ENCODE measurements around the gene TIMP2.
"Not testable (repeated sequence)": the region's sequence is repeated elsewhere in the genome, so short reads cannot be mapped to it uniquely, and the experiment has no call there.

Gene TIMP2

GRCh38 chr17:78885956-78886355 lies 39.2 kb downstream of the TIMP2 start:
- no peak for DNase-seq

GRCh38 chr17:78884876-78885667 lies 40.1 kb downstream of the TIMP2 start:
- DNase-seq, result no peak

DNA sequence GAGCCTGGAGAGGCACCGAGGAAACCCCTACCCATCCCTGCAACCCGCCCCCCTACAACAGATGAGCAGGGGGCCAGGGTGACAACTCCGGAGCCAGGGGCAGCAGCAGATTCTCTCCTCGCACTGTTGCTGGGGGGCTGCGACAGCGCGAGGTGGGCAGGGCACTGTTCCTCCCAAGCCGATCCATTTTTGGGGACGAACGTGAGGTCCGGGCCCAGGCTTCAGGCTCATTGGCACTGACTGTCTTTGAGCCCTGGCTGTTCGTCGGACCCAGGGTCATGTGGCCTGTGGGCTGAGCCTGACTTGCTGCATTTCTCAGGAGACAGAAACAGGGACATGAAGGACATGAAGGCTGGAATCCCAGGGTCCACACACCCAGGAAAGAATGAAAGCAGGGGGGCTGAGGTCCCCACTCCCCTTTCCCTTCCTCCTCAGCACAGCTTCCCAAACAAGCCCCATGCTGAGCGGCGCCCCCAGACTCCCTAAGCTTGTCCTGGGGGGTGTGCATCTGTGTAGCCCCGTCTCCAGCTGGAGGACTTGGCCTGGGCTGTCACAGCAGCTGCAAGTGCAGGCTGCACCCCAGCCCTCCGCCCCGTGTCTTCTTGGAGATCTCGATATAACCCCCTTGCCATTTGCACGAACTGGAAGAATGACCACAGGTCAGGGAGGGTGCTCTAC lies 40.9 kb downstream of the TIMP2 start:
- DNase-seq, result no peak

DNA sequence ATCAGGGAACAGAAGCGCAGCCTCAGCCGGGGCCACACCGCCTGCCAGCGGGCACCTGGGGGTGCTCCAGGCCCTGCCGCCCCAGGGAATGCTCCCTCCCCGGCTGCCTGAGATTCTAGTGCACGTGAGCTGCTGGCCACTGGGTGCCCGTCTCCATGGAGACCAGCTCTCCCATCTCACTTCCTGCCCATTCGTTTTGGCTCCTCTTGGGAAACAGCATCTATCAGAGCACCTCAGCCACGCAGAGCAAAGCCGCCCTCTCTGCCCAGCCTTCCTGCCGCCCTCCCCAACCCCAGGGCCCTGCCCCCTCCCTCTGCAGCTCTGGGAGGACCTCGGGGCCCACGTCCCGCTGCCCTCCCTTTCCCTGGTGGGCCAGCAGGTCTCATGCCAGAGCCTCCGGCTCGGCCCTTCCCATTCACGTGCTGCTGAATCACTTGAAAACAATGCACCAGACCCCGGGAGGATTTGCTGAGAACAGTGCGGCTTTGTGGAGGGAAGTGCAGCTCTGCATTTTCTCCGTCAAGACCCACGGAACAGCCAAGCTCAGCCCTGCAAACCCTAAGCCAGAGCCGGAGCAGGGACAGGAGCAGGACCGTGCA lies 41.6 kb downstream of the TIMP2 start:
- no peak for DNase-seq

GRCh38 chr17:78883089-78883532 lies 42.1 kb downstream of the TIMP2 start:
- DNase-seq, result no peak

DNA sequence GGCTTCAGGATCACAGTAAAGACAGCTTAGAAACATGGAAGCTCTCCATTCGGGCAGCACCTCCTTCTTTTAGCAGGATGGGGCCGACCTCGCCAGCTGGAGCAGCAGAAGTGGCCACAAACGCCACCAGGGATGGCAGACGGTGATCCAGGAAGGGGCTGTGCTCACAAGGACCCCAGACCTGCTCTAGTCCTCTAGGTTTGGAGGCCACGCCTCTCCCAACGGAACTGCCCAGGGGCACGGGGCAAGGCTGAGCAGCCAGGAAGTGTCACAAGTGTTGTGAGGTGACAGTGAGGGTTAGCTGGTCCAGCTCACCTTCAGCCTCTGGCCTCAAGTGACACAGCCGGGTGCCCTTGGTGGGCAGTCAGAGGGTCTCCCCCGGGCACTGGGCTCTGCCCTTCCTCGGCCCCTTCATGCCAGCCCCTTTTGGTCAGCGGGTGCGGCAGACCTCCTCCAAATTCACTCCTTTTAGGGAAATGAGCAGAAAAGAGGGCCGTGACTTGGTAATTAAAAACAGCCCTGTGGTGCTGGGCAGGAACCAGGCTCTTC lies 42.6 kb downstream of the TIMP2 start:
- no peak for DNase-seq

GRCh38 chr17:78879635-78880186 lies 45.5 kb downstream of the TIMP2 start:
- DNase-seq, result no peak

- no peak for DNase-seq
Observed at GRCh38 chr17:78878871-78879527, 46.2 kb downstream of the TIMP2 start.

- no peak for DNase-seq
Observed at GRCh38 chr17:78878261-78878660, 46.9 kb downstream of the TIMP2 start.

GRCh38 chr17:78876954-78877517 lies 48.2 kb downstream of the TIMP2 start:
- DNase-seq, result not testable (repeated sequence)

DNA sequence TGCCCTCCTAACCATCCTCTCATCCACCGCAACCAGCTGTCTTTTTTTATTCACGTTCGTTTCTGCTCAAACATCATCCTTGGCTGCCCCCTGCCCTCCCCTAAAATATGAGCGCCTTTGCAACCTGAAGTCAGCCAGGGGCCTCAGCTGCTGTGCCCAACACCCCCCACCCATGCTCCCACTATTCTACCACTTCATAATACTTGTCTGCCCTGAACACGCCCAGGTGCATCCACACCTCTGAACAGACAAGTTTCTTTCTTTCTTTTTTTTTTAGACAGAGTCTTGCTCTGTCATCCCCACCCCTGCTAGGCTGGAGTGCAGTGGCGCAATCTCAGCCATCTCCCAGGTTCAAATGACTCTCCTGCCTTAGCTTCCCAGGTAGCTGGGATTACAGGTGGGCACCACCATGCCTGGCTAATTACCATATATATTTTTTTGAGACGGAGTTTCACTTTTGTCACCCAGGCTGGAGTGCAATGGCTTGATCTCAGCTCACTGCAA lies 49.0 kb downstream of the TIMP2 start:
- no peak for DNase-seq

DNA sequence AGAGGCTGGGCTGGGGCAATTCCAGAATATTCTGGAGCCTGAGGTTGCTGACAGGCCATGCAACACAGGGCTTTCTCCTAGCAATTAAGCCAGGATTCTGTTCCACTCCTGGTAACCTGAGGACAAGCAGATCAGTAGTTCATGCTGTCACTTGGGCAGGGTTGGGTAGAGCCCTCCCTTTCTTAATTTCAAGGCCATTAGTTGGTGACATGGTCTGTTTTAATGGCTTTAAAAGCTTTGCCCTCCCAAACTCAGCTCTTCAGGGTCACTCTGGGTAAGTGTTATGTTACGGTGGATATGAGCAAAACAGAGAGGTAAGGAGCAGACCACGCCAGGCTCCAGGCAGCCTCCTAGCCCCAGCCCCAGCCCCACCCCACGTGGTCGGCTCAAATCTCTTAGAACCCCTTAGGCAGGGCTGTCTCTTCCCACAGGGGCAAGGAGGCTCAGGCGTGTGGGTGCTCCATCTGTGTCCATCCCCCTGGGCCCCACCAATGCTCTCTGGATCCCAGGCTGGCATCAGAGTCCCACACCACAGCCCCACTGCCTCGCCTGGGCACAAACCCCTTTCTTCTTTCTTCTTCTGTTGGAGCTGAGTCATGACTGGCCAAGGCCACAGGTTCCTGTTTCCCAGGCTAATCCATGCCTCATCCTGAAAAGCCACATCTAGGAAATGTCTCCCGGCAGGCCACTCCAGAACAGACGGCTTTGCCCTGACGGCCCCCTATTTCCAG lies 49.7 kb downstream of the TIMP2 start:
- DNase-seq, result no peak

DNA sequence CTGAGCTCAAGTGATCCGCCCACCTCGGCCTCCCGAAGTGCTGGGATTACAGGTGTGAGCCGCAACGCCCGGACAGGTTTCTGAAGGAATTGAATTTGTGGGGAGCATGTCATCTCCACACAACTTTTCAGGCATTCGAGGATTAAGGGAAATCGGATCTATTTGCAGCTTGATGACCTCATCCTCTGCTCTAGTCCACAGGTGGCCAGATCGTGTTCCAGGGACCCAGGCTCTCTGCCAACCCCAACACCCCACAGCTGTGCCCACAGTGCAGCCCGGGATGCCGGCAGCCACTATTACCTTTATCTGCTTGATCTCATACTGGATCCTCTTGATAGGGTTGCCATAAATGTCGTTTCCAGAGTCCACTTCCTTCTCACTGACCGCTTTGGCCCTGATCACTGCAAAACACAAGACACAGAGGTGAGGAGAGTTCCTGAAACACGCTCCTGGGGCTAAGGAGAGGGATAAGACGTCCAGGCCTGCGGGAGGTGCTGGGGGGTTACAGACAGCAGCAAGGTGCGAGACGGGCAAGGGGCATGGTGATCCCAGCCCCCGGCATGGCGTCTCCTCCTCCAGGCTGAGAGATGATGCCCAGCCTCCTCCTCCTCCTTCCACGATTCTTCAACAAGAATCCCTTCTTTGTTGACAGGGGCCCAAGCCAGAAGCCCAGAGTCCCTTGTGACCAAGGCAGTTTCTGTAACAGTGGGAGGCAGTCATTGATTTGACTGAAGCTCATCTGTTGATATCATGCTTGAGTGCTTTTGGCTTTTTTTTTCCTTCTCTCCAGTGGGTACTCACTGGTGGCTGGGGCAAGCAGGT lies 51.5 kb downstream of the TIMP2 start:
- DNase-seq, result no peak

GRCh38 chr17:78872486-78872885 lies 52.7 kb downstream of the TIMP2 start:
- DNase-seq, result no peak

DNA sequence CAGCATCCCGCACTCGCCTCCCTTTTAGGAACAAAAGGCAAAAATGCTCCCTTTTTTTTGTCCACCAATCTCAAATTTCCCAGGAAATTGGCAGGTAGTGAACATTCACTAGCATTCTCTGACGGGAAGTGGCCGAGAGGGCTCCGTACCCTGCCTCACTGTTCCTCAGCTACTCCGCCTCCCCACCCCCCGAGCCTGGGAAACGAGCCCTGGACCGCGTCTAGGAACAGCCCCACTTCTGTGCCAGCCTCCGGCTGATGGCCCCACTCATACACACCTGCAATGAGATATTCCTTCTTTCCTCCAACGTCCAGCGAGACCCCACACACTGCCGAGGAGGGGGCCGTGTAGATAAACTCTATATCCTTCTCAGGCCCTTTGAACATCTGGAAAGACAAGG lies 54.6 kb downstream of the TIMP2 start:
- DNase-seq, result no peak

GRCh38 chr17:78868391-78868790 lies 56.8 kb downstream of the TIMP2 start:
- no peak for DNase-seq

GRCh38 chr17:78867046-78867445 lies 58.1 kb downstream of the TIMP2 start:
- not testable (repeated sequence) for DNase-seq

- peak; percentile 49 for DNase-seq
Observed at GRCh38 chr17:78865682-78866390, 59.4 kb downstream of the TIMP2 start.

DNA sequence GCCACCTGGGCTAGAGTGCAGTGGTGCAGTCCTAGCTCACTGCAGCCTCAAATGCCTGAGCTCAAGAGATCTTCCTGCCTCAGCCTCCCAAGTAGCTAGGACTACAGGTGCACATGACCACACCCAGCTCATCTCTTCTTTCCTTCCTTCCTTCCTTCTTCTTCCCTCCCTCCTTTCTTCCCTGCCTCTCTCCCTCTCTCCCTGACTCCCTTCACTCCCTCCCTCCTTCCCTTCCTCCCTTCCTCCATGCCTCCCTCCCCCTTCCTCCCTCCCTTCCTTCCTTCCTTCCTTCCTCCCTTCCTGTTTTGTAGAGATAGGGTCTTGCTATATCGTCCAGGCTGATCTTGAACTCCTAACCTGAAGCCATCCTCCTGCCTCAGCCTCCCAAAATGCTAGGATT lies 61.1 kb downstream of the TIMP2 start:
- DNase-seq, result no peak

Data from stimulated activated naive CD4-positive, alpha-beta T cell treated with Interleukin-2 at 50 U/mL for 16 hours (primary cell).